GM21360 (cell line): ENCODE data around the gene DENND5B.
"Not testable (repeated sequence)": the region's sequence is repeated elsewhere in the genome, so short reads cannot be mapped to it uniquely, and the experiment has no call there.

ENCODE experiments used
- ATAC-seq: cut with Tn5 transposase; IDR thresholded peaks from one replicate; pipeline ENCODE4 v1.9.1; 2021; ENCODE audit warnings: mild to moderate bottlenecking, moderate library complexity; ENCODE audit not compliant: unreplicated experiment

Gene DENND5B

GRCh38 chr12:31594681-31595080 is 3.7 kb upstream of the DENND5B start:
- ATAC-seq, result no peak

- ATAC-seq, result peak; percentile 23
Measured at GRCh38 chr12:31591380-31591901, 505 bp upstream of the DENND5B start.

GRCh38 chr12:31589904-31590641 is 863 bp downstream of the DENND5B start:
- peak; percentile 34 for ATAC-seq

GRCh38 chr12:31589598-31589903 is 1.4 kb downstream of the DENND5B start:
- peak; percentile 30 for ATAC-seq

- no peak for ATAC-seq
Measured at GRCh38 chr12:31588976-31589375, 2.0 kb downstream of the DENND5B start.

GRCh38 chr12:31586728-31587127 is 4.2 kb downstream of the DENND5B start:
- no peak for ATAC-seq

GRCh38 chr12:31585895-31586294 is 5.0 kb downstream of the DENND5B start:
- no peak for ATAC-seq

- no peak for ATAC-seq
Measured at GRCh38 chr12:31585271-31585670, 5.7 kb downstream of the DENND5B start.

GRCh38 chr12:31584782-31585181 is 6.2 kb downstream of the DENND5B start:
- no peak for ATAC-seq

GRCh38 chr12:31583878-31584277 is 7.1 kb downstream of the DENND5B start:
- no peak for ATAC-seq

GRCh38 chr12:31582155-31582554 is 8.8 kb downstream of the DENND5B start:
- no peak for ATAC-seq

- ATAC-seq, result no peak
Measured at GRCh38 chr12:31578632-31579031, 12.3 kb downstream of the DENND5B start.

- no peak for ATAC-seq
Measured at GRCh38 chr12:31574803-31575575, 15.9 kb downstream of the DENND5B start.

GRCh38 chr12:31574367-31574766 is 16.6 kb downstream of the DENND5B start:
- ATAC-seq, result not testable (repeated sequence)

GRCh38 chr12:31572900-31573600 is 17.9 kb downstream of the DENND5B start:
- no peak for ATAC-seq

GRCh38 chr12:31570880-31571279 is 20.1 kb downstream of the DENND5B start:
- no peak for ATAC-seq

GRCh38 chr12:31569517-31569916 is 21.4 kb downstream of the DENND5B start:
- not testable (repeated sequence) for ATAC-seq

GRCh38 chr12:31568498-31568897 is 22.4 kb downstream of the DENND5B start:
- no peak for ATAC-seq

- ATAC-seq, result no peak
Measured at GRCh38 chr12:31567029-31567428, 23.9 kb downstream of the DENND5B start.

- no peak for ATAC-seq
Measured at GRCh38 chr12:31566547-31566946, 24.4 kb downstream of the DENND5B start.

GRCh38 chr12:31562594-31563328 is 28.2 kb downstream of the DENND5B start:
- ATAC-seq, result no peak
